Esophagus muscularis mucosa (tissue), 4 donors: ENCODE results near the gene PRR20B.

Source experiments
- CTCF ChIP-seq, 3 experiments: fragments of 200-600 bp in 2 of 3; fragments of 450-650 bp in 1 of 3; sonication (generic) in 2 of 3; IDR thresholded peaks; one replicate each; pipeline ENCODE4 v1.5.1; 2017 to 2019; ENCODE audit warnings: antibody characterized with exemption in 3 of 3, mild to moderate bottlenecking in 2 of 3, moderate library complexity in 1 of 3
- EP300 ChIP-seq: sonication (generic); formaldehyde crosslinking; IDR thresholded peaks from one replicate; pipeline ENCODE4 v1.6.1; 2017; ENCODE audit warnings: antibody characterized with exemption
- POLR2A ChIP-seq: fragments of 450-650 bp; IDR thresholded peaks from one replicate; pipeline ENCODE4 v1.6.1; 2017; ENCODE audit warnings: antibody characterized with exemption, moderate library complexity, mild to moderate bottlenecking, low read depth
- POLR2AphosphoS5 ChIP-seq, 2 donors: sonication (generic); formaldehyde crosslinking; IDR thresholded peaks; one replicate each; pipeline ENCODE4 v1.6.1; 2017; ENCODE audit warnings: antibody characterized with exemption in 2 of 2

GRCh38 chr13:57128909-57129308 is 18.4 kb upstream of the PRR20B start:
- no peak for TF ChIP-seq CTCF (IDR thresholded peaks at IDR 0.05)
- TF ChIP-seq POLR2A: no peak
- no peak for TF ChIP-seq EP300
- TF ChIP-seq POLR2AphosphoS5 (IDR thresholded peaks at IDR 0.05): no peak
